Tongue (tissue), 2 donors: ENCODE results near the gene LTA. TPM values are rescaled to one million over a fixed set of nuclear protein-coding genes. Genes with fewer than 3 reads are reported as not detected.

ENCODE experiments used
- small RNA-seq: library from RNA; depleted of rRNA; stranded (forward); fragments of <200 nt; gene quantifications from one replicate; pipeline ENCODE3, GENCODE V24; 2014; ENCODE audit warnings: low replicate concordance
- total RNA-seq: library from RNA; depleted of rRNA; stranded (reverse); fragments of >200 nt; gene quantifications from one replicate; pipeline ENCODE4 v1.2.3, GENCODE V29; 2014

LTA gene
- total RNA-seq, 1 donor from 2014 or later: not detected

Small RNAs within 50 kb of the gene (small RNA-seq; reads per million reads assigned to genes)
- gene SNORA38 (3.8 reads per million, percentile 91 among the genes with 10 or more reads in this experiment), gene SNORD117 (364 reads per million, percentile 98 among the genes with 10 or more reads in this experiment), gene SNORD84 (not detected), gene UQCRHP1 (not detected)

Other genes with a start within 250 kb of the LTA start
- gene HLA-B, start 215.1 kb upstream of the LTA start, total RNA-seq: 451 TPM
- gene MICA, start 168.7 kb upstream of the LTA start, total RNA-seq: 6.8 TPM
- gene MICB, start 74.1 kb upstream of the LTA start, total RNA-seq: 3.9 TPM
- not detected for gene MCCD1, start 43.3 kb upstream of the LTA start, total RNA-seq
- 319 TPM for gene DDX39B, start 30.3 kb upstream of the LTA start, total RNA-seq
- gene ATP6V1G2, start 25.7 kb upstream of the LTA start, total RNA-seq: 1.3 TPM
- gene NFKBIL1, start 24.7 kb upstream of the LTA start, total RNA-seq: 11.4 TPM
- not detected for gene TNF, start 3.3 kb downstream of the LTA start, total RNA-seq
- gene LTB, start 10.1 kb downstream of the LTA start, total RNA-seq: 1.7 TPM
- gene LST1, start 14.0 kb downstream of the LTA start, total RNA-seq: 1.5 TPM
- gene NCR3, start 20.7 kb downstream of the LTA start, total RNA-seq: not detected
- 10.9 TPM for gene AIF1, start 42.9 kb downstream of the LTA start, total RNA-seq
- 66.1 TPM for gene PRRC2A, start 48.4 kb downstream of the LTA start, total RNA-seq
- gene BAG6, start 80.4 kb downstream of the LTA start, total RNA-seq: 154 TPM
- gene APOM, start 83.6 kb downstream of the LTA start, total RNA-seq: not detected
- 20.8 TPM for gene C6orf47, start 88.5 kb downstream of the LTA start, total RNA-seq
- gene GPANK1, start 92.7 kb downstream of the LTA start, total RNA-seq: 18.0 TPM
- 92.1 TPM for gene CSNK2B, start 93.8 kb downstream of the LTA start, total RNA-seq
- gene LY6G5B, start 97.7 kb downstream of the LTA start, total RNA-seq: 2.6 TPM
- not detected for gene LY6G5C, start 108.8 kb downstream of the LTA start, total RNA-seq
- 46.2 TPM for gene ABHD16A, start 131.0 kb downstream of the LTA start, total RNA-seq
- 0.82 TPM for gene LY6G6F, start 134.6 kb downstream of the LTA start, total RNA-seq
- gene LY6G6D, start 143.1 kb downstream of the LTA start, total RNA-seq: not detected
- 1.1 TPM for gene LY6G6C, start 149.5 kb downstream of the LTA start, total RNA-seq
- gene MPIG6B, start 151.1 kb downstream of the LTA start, total RNA-seq: not detected
- 114 TPM for gene DDAH2, start 157.0 kb downstream of the LTA start, total RNA-seq
- 131 TPM for gene CLIC1, start 164.2 kb downstream of the LTA start, total RNA-seq
- 9.6 TPM for gene MSH5, start 167.7 kb downstream of the LTA start, total RNA-seq
- not detected for gene SAPCD1, start 190.4 kb downstream of the LTA start, total RNA-seq
- 2.3 TPM for gene VWA7, start 205.0 kb downstream of the LTA start, total RNA-seq
- gene VARS1, start 223.5 kb downstream of the LTA start, total RNA-seq: 42.5 TPM
- gene LSM2, start 234.7 kb downstream of the LTA start, total RNA-seq: 20.8 TPM
- gene HSPA1L, start 243.0 kb downstream of the LTA start, total RNA-seq: 4.5 TPM
- 698 TPM for gene HSPA1A, start 243.3 kb downstream of the LTA start, total RNA-seq